Loucy (cell line): ENCODE data around the gene GHSR.

ENCODE experiments used
- H2AFZ ChIP-seq: fragments of 200-600 bp; sonication (generic); 2 replicates; pipeline ENCODE4 v1.6.0; 2016; ENCODE audit warnings: antibody characterized with exemption, mild to moderate bottlenecking, low read length, moderate library complexity
- H3F3A ChIP-seq: fragments of 200-600 bp; 2 replicates; pipeline ENCODE4 v1.6.0; 2016; ENCODE audit warnings: antibody characterized with exemption, low read depth, mild to moderate bottlenecking
- H3K27me3 ChIP-seq: fragments of 200-600 bp; sonication (generic); 2 replicates; pipeline ENCODE4 v1.6.1; 2014; ENCODE audit warnings: low read length, mild to moderate bottlenecking; ENCODE audit not compliant: insufficient read depth, poor library complexity, severe bottlenecking
- H3K36me3 ChIP-seq: fragments of 200-600 bp; sonication (generic); 2 replicates; pipeline ENCODE4 v1.6.1; 2016; ENCODE audit warnings: low read length; ENCODE audit not compliant: insufficient read depth
- H3K4me1 ChIP-seq: fragments of 200-600 bp; sonication (generic); 2 replicates; pipeline ENCODE4 v1.5.1; 2014; ENCODE audit warnings: low read length, mild to moderate bottlenecking; ENCODE audit not compliant: insufficient read depth, poor library complexity, severe bottlenecking
- H3K4me2 ChIP-seq: fragments of 200-600 bp; sonication (generic); 2 replicates; pipeline ENCODE4 v1.6.0; 2014; ENCODE audit warnings: antibody characterized with exemption, low read length, low read depth, mild to moderate bottlenecking; ENCODE audit not compliant: poor library complexity, severe bottlenecking
- H3K4me3 ChIP-seq: fragments of 200-600 bp; sonication (generic); 2 replicates; pipeline ENCODE4 v1.5.1; 2014; ENCODE audit warnings: low read length, mild to moderate bottlenecking, mixed read lengths; ENCODE audit not compliant: poor library complexity, severe bottlenecking
- H3K79me2 ChIP-seq: fragments of 200-600 bp; sonication (generic); 2 replicates; pipeline ENCODE4 v1.6.1; 2014; ENCODE audit warnings: low read length; ENCODE audit not compliant: insufficient read depth
- H3K9ac ChIP-seq: fragments of 200-600 bp; sonication (generic); 2 replicates; pipeline ENCODE4 v1.6.0; 2014; ENCODE audit warnings: mild to moderate bottlenecking, low read depth, low read length, moderate library complexity; ENCODE audit not compliant: poor library complexity, severe bottlenecking
- H3K9me2 ChIP-seq: fragments of 200-600 bp; sonication (generic); replicated peaks from 2 replicates; pipeline ENCODE4 v1.6.1; 2016; ENCODE audit warnings: low read depth, low read length, mixed read lengths
- H3K9me3 ChIP-seq: fragments of 200-600 bp; sonication (generic); 2 replicates; pipeline ENCODE4 v1.6.1; 2014; ENCODE audit warnings: mild to moderate bottlenecking, antibody characterized with exemption, low read length, low read depth; ENCODE audit not compliant: insufficient read depth
- H4K20me1 ChIP-seq: fragments of 200-600 bp; sonication (generic); 2 replicates; pipeline ENCODE4 v1.6.0; 2014; ENCODE audit warnings: antibody characterized with exemption, low read length, mild to moderate bottlenecking; ENCODE audit not compliant: insufficient read depth, poor library complexity, severe bottlenecking
- EZH2phosphoT487 ChIP-seq: fragments of 200-600 bp; IDR thresholded peaks from 2 replicates; pipeline ENCODE4 v1.6.1; 2018; ENCODE audit warnings: antibody characterized with exemption, mild to moderate bottlenecking, moderate library complexity, borderline replicate concordance
- TF ChIP-seq, protein P1 (sequence below): fragments of 200-600 bp; sonication (generic); conservative IDR thresholded peaks from 2 replicates; pipeline ENCODE4 v1.5.1; 2014; ENCODE audit warnings: mild to moderate bottlenecking, antibody characterized with exemption, low read length

The GHSR gene

DNA sequence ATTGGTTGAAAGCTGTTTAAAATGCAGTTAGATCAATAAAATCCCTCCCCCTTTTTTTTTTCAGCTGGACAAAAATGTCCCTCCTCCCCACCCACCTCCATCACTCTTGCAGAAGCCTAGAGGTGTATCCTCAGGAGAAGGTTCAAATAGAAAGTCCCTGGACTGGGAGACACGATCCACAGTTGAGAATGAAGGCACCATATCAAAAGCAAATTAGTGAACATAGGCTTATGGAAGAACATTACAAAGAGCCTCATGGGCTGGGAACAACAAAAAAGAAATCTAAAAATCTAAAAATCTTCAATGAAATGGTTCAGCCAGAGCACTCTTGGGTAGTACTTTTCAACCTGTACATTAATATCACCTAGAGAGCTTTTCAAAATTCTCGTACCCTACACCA is 46.2 kb downstream of the GHSR start:
- Histone ChIP-seq H3K79me2 (no peaks in the 10 kb centered on the region), H3F3A (no peaks in the 10 kb centered on the region), H3K9ac (no peak overlapping the region), H3K9me2 (no peaks in the 10 kb centered on the region), H3K4me2 (no peak overlapping the region), H3K4me3 (no peak overlapping the region), H4K20me1 (no peaks in the 10 kb centered on the region), H3K27me3 (no peaks in the 10 kb centered on the region), H3K4me1 (no peaks in the 10 kb centered on the region), H3K9me3 (no peaks in the 10 kb centered on the region), H2AFZ (no peak overlapping the region), H3K36me3 (no peaks in the 10 kb centered on the region)
- no peak for TF ChIP-seq EZH2phosphoT487
- TF ChIP-seq, protein P1, sequence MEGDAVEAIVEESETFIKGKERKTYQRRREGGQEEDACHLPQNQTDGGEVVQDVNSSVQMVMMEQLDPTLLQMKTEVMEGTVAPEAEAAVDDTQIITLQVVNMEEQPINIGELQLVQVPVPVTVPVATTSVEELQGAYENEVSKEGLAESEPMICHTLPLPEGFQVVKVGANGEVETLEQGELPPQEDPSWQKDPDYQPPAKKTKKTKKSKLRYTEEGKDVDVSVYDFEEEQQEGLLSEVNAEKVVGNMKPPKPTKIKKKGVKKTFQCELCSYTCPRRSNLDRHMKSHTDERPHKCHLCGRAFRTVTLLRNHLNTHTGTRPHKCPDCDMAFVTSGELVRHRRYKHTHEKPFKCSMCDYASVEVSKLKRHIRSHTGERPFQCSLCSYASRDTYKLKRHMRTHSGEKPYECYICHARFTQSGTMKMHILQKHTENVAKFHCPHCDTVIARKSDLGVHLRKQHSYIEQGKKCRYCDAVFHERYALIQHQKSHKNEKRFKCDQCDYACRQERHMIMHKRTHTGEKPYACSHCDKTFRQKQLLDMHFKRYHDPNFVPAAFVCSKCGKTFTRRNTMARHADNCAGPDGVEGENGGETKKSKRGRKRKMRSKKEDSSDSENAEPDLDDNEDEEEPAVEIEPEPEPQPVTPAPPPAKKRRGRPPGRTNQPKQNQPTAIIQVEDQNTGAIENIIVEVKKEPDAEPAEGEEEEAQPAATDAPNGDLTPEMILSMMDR: no peak

DNA sequence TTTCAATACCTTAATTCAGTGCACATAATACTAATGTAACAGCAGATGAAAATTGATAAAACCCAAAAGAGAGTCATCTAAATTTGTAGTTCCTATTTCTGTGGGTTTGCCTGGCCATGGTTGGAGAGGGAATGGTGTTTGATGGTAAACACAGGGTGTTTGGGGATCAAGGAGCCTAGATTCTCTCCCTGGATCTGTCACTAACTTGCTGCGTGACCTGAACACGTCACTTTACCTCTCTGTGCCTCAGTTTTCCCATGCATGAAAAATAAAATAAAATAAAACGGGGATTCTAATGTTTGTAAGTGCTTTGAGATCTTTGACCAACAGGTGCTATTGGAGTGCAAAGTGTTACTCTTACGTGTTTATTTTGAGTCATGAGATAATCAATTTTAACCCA is 49.8 kb downstream of the GHSR start:
- Histone ChIP-seq H3K9me2 (no peaks in the 10 kb centered on the region), H3K36me3 (no peaks in the 10 kb centered on the region), H2AFZ (no peak overlapping the region), H3K9me3 (no peaks in the 10 kb centered on the region), H3F3A (no peaks in the 10 kb centered on the region), H4K20me1 (no peaks in the 10 kb centered on the region), H3K79me2 (no peaks in the 10 kb centered on the region), H3K27me3 (no peaks in the 10 kb centered on the region), H3K9ac (no peak overlapping the region), H3K4me1 (no peaks in the 10 kb centered on the region), H3K4me2 (no peak overlapping the region), H3K4me3 (no peak overlapping the region)
- TF ChIP-seq EZH2phosphoT487: no peak
- TF ChIP-seq, protein P1: no peak

DNA sequence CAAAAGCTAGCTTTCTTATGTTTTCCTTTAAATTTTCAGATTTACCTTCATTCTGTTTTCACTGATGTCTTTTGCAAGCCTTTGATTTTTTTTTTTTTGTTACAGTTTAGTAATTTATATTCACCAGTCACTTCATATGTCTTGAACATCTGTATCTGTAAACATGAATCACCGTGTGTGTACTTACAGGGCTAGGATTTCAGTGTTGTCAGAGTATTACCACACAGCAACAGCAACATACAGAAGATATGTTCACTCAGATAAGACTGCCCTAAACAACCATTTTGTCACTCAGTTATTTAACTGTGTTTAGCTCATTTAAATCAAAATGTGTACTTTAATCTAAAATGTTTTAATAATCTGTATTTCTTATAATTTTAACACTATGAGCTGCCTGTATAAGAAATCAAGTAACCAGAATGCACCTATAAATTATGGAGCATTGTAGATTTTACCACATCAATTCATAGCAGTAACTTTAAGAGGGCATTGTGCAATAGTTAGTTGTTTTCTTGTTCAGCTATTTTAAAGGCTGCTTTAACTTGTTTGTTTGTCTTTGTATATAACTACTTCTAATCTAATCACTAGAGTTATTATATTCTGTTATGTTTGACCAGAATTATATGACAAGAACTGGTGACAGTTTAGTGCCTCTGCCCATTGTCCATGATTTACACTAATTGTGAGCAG is 50.4 kb downstream of the GHSR start:
- H3K9ac ChIP-seq: no peak overlapping the region
- H3K79me2 ChIP-seq: no peaks in the 10 kb centered on the region
- no peaks in the 10 kb centered on the region for H4K20me1 ChIP-seq

More for the DNA sequence above, 50.4 kb downstream of the GHSR start:
- Histone ChIP-seq H3K9me2 (no peaks in the 10 kb centered on the region), H3K4me1 (no peaks in the 10 kb centered on the region), H3K9me3 (no peaks in the 10 kb centered on the region), H3K4me3 (no peak overlapping the region), H3K4me2 (no peak overlapping the region), H3F3A (no peaks in the 10 kb centered on the region), H3K36me3 (no peaks in the 10 kb centered on the region), H2AFZ (no peak overlapping the region), H3K27me3 (no peaks in the 10 kb centered on the region)
- TF ChIP-seq, protein P1: no peak
- TF ChIP-seq EZH2phosphoT487: no peak
